ENCODE measurements around the gene RABGGTA. TPM values are rescaled to one million over a fixed set of nuclear protein-coding genes. Genes with fewer than 3 reads are reported as not detected.

Gene RABGGTA
- total and polyA plus RNA-seq, 2 experiments from 2014 or later, result 17.6 to 20.7 TPM

- H3K27me3 ChIP-seq (ENCODE audit: insufficient read depth), result no peaks in the 10 kb centered on the region
- Mint-ChIP-seq H3K27me3 (ENCODE audit: insufficient read depth, low read depth, poor library complexity) (peaks cover 10% of the 10 kb centered on the region), H3K36me3 (ENCODE audit: low read depth) (no peaks in the 10 kb centered on the region; the same call in 2 of the 3 replicates), H3K9me3 (no peaks in the 10 kb centered on the region), H3K27ac (no peak overlapping the region), H3K4me3 (no peak overlapping the region), H3K4me1 (peaks cover 16% of the 10 kb centered on the region)
- H3K4me3 ChIP-seq, result no peak overlapping the region
- no peaks in the 10 kb centered on the region for H3K36me3 ChIP-seq (ENCODE audit: insufficient read depth)
- H4K20me1 ChIP-seq (replicated peaks; ENCODE audit: insufficient read depth), result no peaks in the 10 kb centered on the region; the same call in 1 of the 2 replicates
- no peaks in the 10 kb centered on the region for H3K9me2 ChIP-seq (ENCODE audit: insufficient read depth)
- peaks cover 5% of the 10 kb centered on the region; the same call in 1 of the 2 replicates for H3F3A ChIP-seq (replicated peaks; ENCODE audit: low read depth)
- DNase-seq (ENCODE audit: low spot score), result no peak
- no peak overlapping the region for H3K4me2 ChIP-seq
- no peak for ATAC-seq
- TF ChIP-seq NANOG (IDR thresholded peaks at IDR 0.05; ENCODE audit: borderline replicate concordance), result no peak
- no peak for TF ChIP-seq ZNF462 (CRISPR knock-in tag; IDR thresholded peaks at IDR 0.05)
- no peak for TF ChIP-seq EZH2phosphoT487 (IDR thresholded peaks at IDR 0.05; ENCODE audit: unreplicated experiment)
- no peak for TF ChIP-seq POLR2AphosphoS5 (IDR thresholded peaks at IDR 0.05; ENCODE audit: low read depth)
- TF ChIP-seq STAT1 (IDR thresholded peaks at IDR 0.05; ENCODE audit: unreplicated experiment), result no peak
- no peak for TF ChIP-seq JUNB (IDR thresholded peaks at IDR 0.05; ENCODE audit: unreplicated experiment)
- no peak for TF ChIP-seq EZH2 (IDR thresholded peaks at IDR 0.05; ENCODE audit: low read depth, unreplicated experiment)
- no peak for TF ChIP-seq CTCF (conservative IDR thresholded peaks at IDR 0.05; ENCODE audit: low read depth in 2 of 2)
- no peak for TF ChIP-seq ZNF114 (CRISPR knock-in tag; IDR thresholded peaks at IDR 0.05)
- H2AFZ ChIP-seq, result no peak overlapping the region
- no peak overlapping the region for H3K27ac ChIP-seq (ENCODE audit: low read depth)
- no peaks in the 10 kb centered on the region; the same call in 1 of the 2 replicates for H3K79me2 ChIP-seq (replicated peaks; ENCODE audit: insufficient read depth)
- peaks cover 7% of the 10 kb centered on the region for H3K4me1 ChIP-seq (ENCODE audit: insufficient read depth)
These were observed 5.7 kb upstream of the RABGGTA start for GRCh38 chr14:24277071-24277470.

Measured in GM23338 (cell line).